Measurements from ENCODE around the gene ZSWIM5.
"Not testable (repeated sequence)": the region's sequence is repeated elsewhere in the genome, so short reads cannot be mapped to it uniquely, and the experiment has no call there.

Gene ZSWIM5

GRCh38 chr1:44999232-44999631, 207.2 kb downstream of the ZSWIM5 start:
- Histone ChIP-seq H3K27me3 (ENCODE audit: control insufficient read depth in 1 of 2, insufficient read depth in 2 of 2, low read length in 2 of 2) (no peaks in the 10 kb centered on the region), H3K4me3 (ENCODE audit: low read depth in 1 of 2, low read length in 2 of 2) (no peak overlapping the region), H3K27ac (ENCODE audit: low read depth, low read length) (no peak overlapping the region), H3K36me3 (ENCODE audit: control insufficient read depth in 1 of 2, insufficient read depth in 2 of 2, low read length in 2 of 2) (peaks cover 22 to 30% of the 10 kb centered on the region in 2 donors), H3K9ac (ENCODE audit: low read depth in 1 of 2, low read length in 2 of 2) (no peak overlapping the region), H3K9me3 (ENCODE audit: control insufficient read depth in 1 of 2, low read length in 2 of 2) (no peaks in the 10 kb centered on the region), H3K4me1 (ENCODE audit: control insufficient read depth in 1 of 2, insufficient read depth in 2 of 2, low read length in 2 of 2) (peaks cover 0 to 13% of the 10 kb centered on the region in 2 donors)

DNA sequence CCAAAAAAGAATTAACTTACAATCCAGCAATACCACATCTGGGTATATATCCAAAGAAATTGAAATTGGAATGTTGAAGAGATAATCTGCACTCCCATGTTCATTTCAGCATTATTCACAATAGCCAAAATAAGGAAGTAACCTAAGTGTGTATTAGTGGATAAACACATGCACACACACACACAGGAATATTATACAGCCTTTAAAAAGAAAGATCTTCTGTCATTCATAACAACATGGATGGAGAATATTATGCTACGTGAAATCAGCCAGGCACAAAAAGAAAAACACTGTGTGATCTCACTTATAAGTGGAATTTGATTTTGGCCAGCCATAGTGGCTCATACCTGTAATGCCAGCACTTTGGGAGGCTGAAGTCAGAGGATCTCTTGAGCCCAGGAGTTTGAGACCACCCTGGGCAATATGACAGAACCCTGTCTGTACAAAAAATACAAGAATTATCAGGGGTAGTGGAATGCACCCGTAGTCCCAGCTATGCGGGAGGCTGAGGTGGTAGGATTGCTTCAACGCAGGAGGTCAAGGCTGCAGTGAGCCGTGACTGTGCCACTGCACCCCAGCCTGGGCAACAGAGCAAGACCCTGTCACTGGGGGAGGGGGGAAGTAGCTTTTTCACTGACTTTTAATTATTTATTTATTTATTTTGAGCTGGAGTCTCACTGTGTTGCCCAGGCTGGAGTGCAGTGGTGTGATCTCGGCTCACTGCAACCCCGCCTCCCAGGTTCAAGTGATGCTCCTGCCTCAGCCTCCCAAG, 210.8 kb downstream of the ZSWIM5 start:
- no peak overlapping the region for H3K9ac ChIP-seq (ENCODE audit: low read depth in 1 of 2, low read length in 2 of 2)
- H3K4me1 ChIP-seq (ENCODE audit: control insufficient read depth in 1 of 2, insufficient read depth in 2 of 2, low read length in 2 of 2): peaks cover 0 to 2% of the 10 kb centered on the region in 2 donors
- H3K27ac ChIP-seq (ENCODE audit: low read depth, low read length): no peak overlapping the region
- H3K9me3 ChIP-seq (ENCODE audit: control insufficient read depth in 1 of 2, low read length in 2 of 2): no peaks in the 10 kb centered on the region
- H3K27me3 ChIP-seq (ENCODE audit: control insufficient read depth in 1 of 2, insufficient read depth in 2 of 2, low read length in 2 of 2): no peaks in the 10 kb centered on the region
- H3K4me3 ChIP-seq (ENCODE audit: low read depth in 1 of 2, low read length in 2 of 2): no peak overlapping the region
- no peaks in the 10 kb centered on the region for H3K36me3 ChIP-seq (ENCODE audit: control insufficient read depth in 1 of 2, insufficient read depth in 2 of 2, low read length in 2 of 2)

DNA sequence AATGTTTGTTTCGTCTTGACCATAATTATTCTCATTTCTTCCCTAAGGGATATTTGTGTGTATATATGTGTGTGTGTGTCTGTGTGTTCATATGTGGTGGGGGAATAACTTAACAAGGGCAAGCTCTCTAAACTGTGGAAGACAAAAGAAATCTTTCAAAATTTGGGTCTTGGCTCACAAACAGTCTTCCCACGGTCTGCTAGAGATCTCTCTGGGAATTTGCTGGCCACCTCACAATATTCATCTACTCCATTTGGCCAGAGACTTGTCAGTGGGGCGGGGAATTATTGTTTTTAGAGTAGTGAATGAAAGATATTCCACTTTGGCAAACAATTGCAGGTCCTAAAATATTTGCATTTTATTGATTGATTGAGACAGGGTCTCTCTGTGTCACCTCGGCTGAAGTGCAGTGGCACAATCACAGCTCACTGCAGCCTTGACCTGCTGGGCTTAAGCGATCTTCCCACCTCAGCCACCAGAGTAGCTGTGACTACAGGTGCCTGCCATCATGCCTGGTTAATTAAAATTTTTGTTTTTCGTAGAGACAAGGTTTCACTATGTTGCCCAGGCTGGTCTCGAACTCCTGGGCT, 212.0 kb downstream of the ZSWIM5 start:
- Histone ChIP-seq H3K4me3 (ENCODE audit: low read depth in 1 of 2, low read length in 2 of 2) (no peak overlapping the region), H3K27ac (ENCODE audit: low read depth, low read length) (no peak overlapping the region), H3K36me3 (ENCODE audit: control insufficient read depth in 1 of 2, insufficient read depth in 2 of 2, low read length in 2 of 2) (no peaks in the 10 kb centered on the region), H3K4me1 (ENCODE audit: control insufficient read depth in 1 of 2, insufficient read depth in 2 of 2, low read length in 2 of 2) (no peaks in the 10 kb centered on the region), H3K9ac (ENCODE audit: low read depth in 1 of 2, low read length in 2 of 2) (no peak overlapping the region), H3K9me3 (ENCODE audit: control insufficient read depth in 1 of 2, low read length in 2 of 2) (no peaks in the 10 kb centered on the region), H3K27me3 (ENCODE audit: control insufficient read depth in 1 of 2, insufficient read depth in 2 of 2, low read length in 2 of 2) (no peaks in the 10 kb centered on the region)

DNA sequence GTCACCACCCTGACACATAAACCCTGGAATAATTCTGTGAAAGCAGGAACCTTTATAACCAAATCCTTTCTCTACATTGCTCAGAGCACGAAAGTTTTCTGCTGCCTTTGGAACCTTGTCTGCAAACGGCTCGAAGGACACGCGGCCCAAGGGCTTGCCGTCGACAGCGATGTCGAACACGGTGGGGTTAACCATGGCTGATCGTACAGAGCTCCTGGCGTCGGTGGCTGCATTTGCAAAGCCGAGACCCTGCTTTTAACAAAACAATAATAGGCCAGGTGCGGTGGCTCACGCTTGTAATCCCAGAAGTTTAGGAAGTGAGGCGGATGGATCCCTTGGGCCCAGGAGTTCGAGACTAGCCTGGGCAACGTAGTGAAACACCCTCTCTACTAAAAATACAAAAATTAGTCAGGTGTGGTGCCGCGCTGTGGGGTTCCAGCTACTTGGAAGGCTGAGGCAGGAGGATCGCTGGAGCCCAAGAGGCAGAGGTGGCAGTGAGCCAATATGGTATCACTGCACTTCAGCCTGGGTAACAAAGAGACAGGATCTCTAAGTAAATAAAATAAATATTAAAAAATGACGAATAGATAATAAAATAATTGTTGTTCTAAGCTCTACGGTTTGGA, 217.8 kb downstream of the ZSWIM5 start:
- H3K9ac ChIP-seq (ENCODE audit: low read depth in 1 of 2, low read length in 2 of 2): no peak overlapping the region
- H3K4me3 ChIP-seq (ENCODE audit: low read depth in 1 of 2, low read length in 2 of 2): no peak overlapping the region
- H3K27ac ChIP-seq (ENCODE audit: low read depth, low read length): no peak overlapping the region
- no peaks in the 10 kb centered on the region for H3K36me3 ChIP-seq (ENCODE audit: control insufficient read depth in 1 of 2, insufficient read depth in 2 of 2, low read length in 2 of 2)
- peaks cover 8 to 14% of the 10 kb centered on the region in 2 donors for H3K4me1 ChIP-seq (ENCODE audit: control insufficient read depth in 1 of 2, insufficient read depth in 2 of 2, low read length in 2 of 2)
- H3K27me3 ChIP-seq (ENCODE audit: control insufficient read depth in 1 of 2, insufficient read depth in 2 of 2, low read length in 2 of 2): no peaks in the 10 kb centered on the region
- H3K9me3 ChIP-seq (ENCODE audit: control insufficient read depth in 1 of 2, low read length in 2 of 2): no peaks in the 10 kb centered on the region

DNA sequence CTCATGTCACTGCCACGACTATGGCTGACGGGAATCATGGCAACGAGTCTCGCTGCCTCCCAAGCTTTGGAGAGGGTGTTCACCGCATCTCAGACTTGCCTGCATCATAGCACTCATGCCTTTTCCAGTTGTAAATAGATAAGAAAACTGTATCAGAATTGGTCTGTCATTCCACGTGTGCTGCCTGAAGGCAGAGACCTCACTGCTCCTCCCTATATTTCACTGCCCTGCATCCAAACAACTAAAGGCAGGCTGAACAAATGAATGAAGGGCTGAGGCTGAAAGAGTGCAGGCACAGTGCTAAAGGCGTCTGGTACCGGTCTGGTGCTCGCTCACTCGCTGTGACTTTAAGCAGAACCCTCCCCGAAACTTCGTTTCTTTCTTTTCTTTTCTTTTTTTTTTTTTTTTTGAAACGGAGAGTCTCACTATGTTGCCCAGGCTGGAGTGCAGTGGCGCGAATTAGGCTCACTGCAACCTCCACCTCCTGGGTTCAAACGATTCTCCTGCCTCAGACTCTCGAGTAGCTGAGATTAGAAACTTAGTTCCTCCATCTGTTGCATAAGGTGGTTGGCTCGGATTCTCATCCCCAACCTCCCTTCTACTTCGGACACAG, 220.6 kb downstream of the ZSWIM5 start:
- no peaks in the 10 kb centered on the region for H3K9me3 ChIP-seq (ENCODE audit: control insufficient read depth in 1 of 2, low read length in 2 of 2)
- H3K27me3 ChIP-seq (ENCODE audit: control insufficient read depth in 1 of 2, insufficient read depth in 2 of 2, low read length in 2 of 2): no peaks in the 10 kb centered on the region
- peak overlapping the region; percentile 81 to 91 for H3K4me3 ChIP-seq (ENCODE audit: low read depth in 1 of 2, low read length in 2 of 2)
- H3K27ac ChIP-seq (ENCODE audit: low read depth, low read length): peak overlapping the region; percentile 39
- peaks cover 8 to 14% of the 10 kb centered on the region in 2 donors for H3K4me1 ChIP-seq (ENCODE audit: control insufficient read depth in 1 of 2, insufficient read depth in 2 of 2, low read length in 2 of 2)
- peaks cover 1 to 5% of the 10 kb centered on the region in 2 donors for H3K36me3 ChIP-seq (ENCODE audit: control insufficient read depth in 1 of 2, insufficient read depth in 2 of 2, low read length in 2 of 2)
- H3K9ac ChIP-seq (ENCODE audit: low read depth in 1 of 2, low read length in 2 of 2): peak overlapping the region; percentile 70 to 71

DNA sequence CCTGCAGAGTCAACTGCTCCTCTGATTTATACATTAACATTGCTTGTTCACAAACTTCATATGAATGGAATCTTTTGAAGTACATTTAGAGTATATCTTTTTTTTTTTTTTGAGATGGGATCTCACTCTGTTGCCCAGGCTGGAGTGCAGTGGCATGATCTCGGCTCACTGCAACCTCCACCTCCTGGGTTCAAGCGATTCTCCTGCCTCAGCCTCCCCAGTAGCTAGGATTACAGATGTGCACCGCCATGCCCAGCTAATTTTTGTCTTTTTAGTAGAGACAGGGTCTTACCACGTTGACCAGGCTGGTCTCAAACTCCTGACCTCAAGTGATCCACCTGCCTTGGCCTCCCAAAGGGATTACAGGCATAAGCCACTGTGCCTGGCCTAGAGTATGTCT, 229.0 kb downstream of the ZSWIM5 start:
- H3K4me1 ChIP-seq (ENCODE audit: control insufficient read depth in 1 of 2, insufficient read depth in 2 of 2, low read length in 2 of 2); H3K9ac ChIP-seq (ENCODE audit: low read depth in 1 of 2, low read length in 2 of 2); H3K4me3 ChIP-seq (ENCODE audit: low read depth in 1 of 2, low read length in 2 of 2); H3K9me3 ChIP-seq (ENCODE audit: control insufficient read depth in 1 of 2, low read length in 2 of 2); H3K27me3 ChIP-seq (ENCODE audit: control insufficient read depth in 1 of 2, insufficient read depth in 2 of 2, low read length in 2 of 2); H3K27ac ChIP-seq (ENCODE audit: low read depth, low read length): not testable (repeated sequence)
- peaks cover 7 to 59% of the 10 kb centered on the region in 2 donors for H3K36me3 ChIP-seq (ENCODE audit: control insufficient read depth in 1 of 2, insufficient read depth in 2 of 2, low read length in 2 of 2)

GRCh38 chr1:44976252-44976651, 230.2 kb downstream of the ZSWIM5 start:
- Histone ChIP-seq H3K27ac (ENCODE audit: low read depth, low read length) (no peak overlapping the region), H3K27me3 (ENCODE audit: control insufficient read depth in 1 of 2, insufficient read depth in 2 of 2, low read length in 2 of 2) (no peaks in the 10 kb centered on the region), H3K4me3 (ENCODE audit: low read depth in 1 of 2, low read length in 2 of 2) (no peak overlapping the region), H3K4me1 (ENCODE audit: control insufficient read depth in 1 of 2, insufficient read depth in 2 of 2, low read length in 2 of 2) (no peaks in the 10 kb centered on the region), H3K36me3 (ENCODE audit: control insufficient read depth in 1 of 2, insufficient read depth in 2 of 2, low read length in 2 of 2) (peaks cover 6 to 59% of the 10 kb centered on the region in 2 donors), H3K9me3 (ENCODE audit: control insufficient read depth in 1 of 2, low read length in 2 of 2) (no peaks in the 10 kb centered on the region), H3K9ac (ENCODE audit: low read depth in 1 of 2, low read length in 2 of 2) (no peak overlapping the region)

DNA sequence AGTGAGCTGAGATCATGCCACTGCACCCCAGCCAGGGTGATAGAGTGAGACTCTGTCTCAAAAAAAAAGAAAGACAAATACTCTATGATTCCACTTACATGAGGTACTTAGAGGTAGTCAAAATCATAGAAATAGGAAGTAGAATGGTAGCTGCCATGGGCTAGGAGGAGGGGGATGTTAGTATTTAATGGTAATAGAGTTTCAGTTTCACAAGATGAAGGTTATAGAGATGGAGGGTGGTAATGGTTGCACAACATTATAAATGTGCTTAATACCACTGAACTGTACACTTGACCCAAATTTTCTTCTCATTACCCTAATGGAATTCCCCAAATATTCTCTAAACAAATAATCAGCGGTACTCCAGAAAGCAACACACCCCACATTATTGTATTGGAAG, 232.8 kb downstream of the ZSWIM5 start:
- H3K27me3 ChIP-seq (ENCODE audit: control insufficient read depth in 1 of 2, insufficient read depth in 2 of 2, low read length in 2 of 2): no peaks in the 10 kb centered on the region
- H3K4me3 ChIP-seq (ENCODE audit: low read depth in 1 of 2, low read length in 2 of 2): no peak overlapping the region
- H3K4me1 ChIP-seq (ENCODE audit: control insufficient read depth in 1 of 2, insufficient read depth in 2 of 2, low read length in 2 of 2): no peaks in the 10 kb centered on the region
- H3K36me3 ChIP-seq (ENCODE audit: control insufficient read depth in 1 of 2, insufficient read depth in 2 of 2, low read length in 2 of 2): peaks cover 0 to 43% of the 10 kb centered on the region in 2 donors
- H3K9me3 ChIP-seq (ENCODE audit: control insufficient read depth in 1 of 2, low read length in 2 of 2): no peaks in the 10 kb centered on the region
- no peak overlapping the region for H3K27ac ChIP-seq (ENCODE audit: low read depth, low read length)
- H3K9ac ChIP-seq (ENCODE audit: low read depth in 1 of 2, low read length in 2 of 2): no peak overlapping the region

DNA sequence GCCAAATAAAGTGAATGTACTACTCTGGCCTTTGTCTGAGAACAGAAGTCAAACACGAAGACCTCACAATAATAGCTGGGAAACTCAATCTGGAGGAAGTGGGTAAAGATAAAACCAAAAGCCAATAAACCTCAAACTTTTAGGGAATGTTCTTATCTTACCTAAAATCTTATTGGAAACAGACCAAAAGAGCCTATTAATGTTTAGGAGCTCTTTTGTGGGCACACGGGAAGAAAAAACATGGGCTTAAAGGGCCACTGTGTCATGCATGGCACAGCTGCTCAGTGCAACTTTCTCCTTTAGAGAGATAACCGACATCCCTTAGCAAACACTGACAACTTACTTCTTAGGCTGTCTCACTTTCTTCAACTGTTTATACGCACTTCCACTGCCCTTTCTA, 236.1 kb downstream of the ZSWIM5 start:
- Histone ChIP-seq H3K4me3 (ENCODE audit: low read depth in 1 of 2, low read length in 2 of 2) (no peak overlapping the region), H3K36me3 (ENCODE audit: control insufficient read depth in 1 of 2, insufficient read depth in 2 of 2, low read length in 2 of 2) (peaks cover 0 to 11% of the 10 kb centered on the region in 2 donors), H3K4me1 (ENCODE audit: control insufficient read depth in 1 of 2, insufficient read depth in 2 of 2, low read length in 2 of 2) (no peaks in the 10 kb centered on the region), H3K27me3 (ENCODE audit: control insufficient read depth in 1 of 2, insufficient read depth in 2 of 2, low read length in 2 of 2) (no peaks in the 10 kb centered on the region), H3K9me3 (ENCODE audit: control insufficient read depth in 1 of 2, low read length in 2 of 2) (no peaks in the 10 kb centered on the region), H3K27ac (ENCODE audit: low read depth, low read length) (no peak overlapping the region), H3K9ac (ENCODE audit: low read depth in 1 of 2, low read length in 2 of 2) (no peak overlapping the region)

Data from duodenal mucosa (tissue), 2 donors.